Fibroblast of skin of left quadriceps (primary cell): ENCODE results near the gene C13orf46.
A peak's percentile ranks its signal among the peaks of the same experiment; 100 is the strongest.
"Not testable (repeated sequence)": the region's sequence is repeated elsewhere in the genome, so short reads cannot be mapped to it uniquely, and the experiment has no call there.

ENCODE experiments used
- DNase-seq, 2 experiments: peaks; one replicate each; pipeline ENCODE4 v3.0.0-alpha.2; 2013; ENCODE audit warnings: low read depth in 2 of 2

The C13orf46 gene

GRCh38 chr13:113923376-113924063 is 50.4 kb downstream of the C13orf46 start:
- DNase-seq = no peak

GRCh38 chr13:113922412-113923118 is 51.3 kb downstream of the C13orf46 start:
- no peak for DNase-seq

DNA sequence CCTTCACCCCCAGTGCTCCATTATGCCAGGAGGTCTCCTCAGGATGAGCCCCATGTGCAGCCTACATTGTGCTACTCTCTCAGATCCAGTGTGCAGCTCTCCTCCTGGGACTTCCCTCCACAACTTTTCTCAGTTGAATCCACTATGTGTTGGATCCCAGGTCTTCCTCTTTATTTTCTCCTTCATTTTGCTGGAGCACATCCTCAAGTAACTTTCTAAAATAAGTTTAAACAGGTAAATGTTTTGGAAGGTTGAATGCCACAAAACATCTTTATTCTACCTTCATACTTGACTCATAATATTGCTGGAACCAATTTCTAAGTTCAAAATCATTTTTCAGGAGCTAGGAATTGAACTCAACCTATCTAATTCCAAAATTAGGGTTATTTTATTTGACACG is 52.1 kb downstream of the C13orf46 start:
- no peak for DNase-seq

DNA sequence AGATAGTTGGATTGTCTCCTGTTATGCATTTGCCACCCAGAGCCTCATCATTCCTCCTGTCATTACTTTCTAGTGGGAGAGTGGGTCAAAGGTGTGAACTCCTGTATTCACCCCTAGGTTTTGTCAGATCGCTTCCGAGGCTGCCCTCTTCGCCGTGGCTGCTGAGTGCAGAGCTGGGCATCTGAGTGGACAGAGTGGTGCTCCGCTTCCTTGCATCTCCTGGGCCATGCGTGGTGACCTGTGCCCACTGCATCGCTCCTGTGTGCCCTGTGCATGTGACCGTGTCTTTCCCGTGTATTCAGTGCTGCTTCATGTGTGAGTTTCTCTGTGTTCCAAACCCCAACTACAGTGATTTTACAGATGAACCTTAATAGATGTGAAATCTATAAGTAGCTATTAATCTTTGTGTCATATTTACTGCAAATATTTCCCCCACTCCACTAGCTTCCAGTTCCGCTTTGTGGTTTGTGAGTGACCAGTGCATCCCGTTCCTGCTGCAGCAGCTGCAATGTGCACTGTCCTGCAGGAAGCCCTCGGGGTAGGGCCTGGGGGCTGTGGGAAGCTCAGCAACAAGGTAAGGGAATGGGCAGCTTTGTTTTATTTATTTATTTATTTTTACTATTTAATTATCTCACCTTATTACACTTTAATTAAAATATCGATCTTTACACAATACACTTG is 53.1 kb downstream of the C13orf46 start:
- DNase-seq = no peak

DNA sequence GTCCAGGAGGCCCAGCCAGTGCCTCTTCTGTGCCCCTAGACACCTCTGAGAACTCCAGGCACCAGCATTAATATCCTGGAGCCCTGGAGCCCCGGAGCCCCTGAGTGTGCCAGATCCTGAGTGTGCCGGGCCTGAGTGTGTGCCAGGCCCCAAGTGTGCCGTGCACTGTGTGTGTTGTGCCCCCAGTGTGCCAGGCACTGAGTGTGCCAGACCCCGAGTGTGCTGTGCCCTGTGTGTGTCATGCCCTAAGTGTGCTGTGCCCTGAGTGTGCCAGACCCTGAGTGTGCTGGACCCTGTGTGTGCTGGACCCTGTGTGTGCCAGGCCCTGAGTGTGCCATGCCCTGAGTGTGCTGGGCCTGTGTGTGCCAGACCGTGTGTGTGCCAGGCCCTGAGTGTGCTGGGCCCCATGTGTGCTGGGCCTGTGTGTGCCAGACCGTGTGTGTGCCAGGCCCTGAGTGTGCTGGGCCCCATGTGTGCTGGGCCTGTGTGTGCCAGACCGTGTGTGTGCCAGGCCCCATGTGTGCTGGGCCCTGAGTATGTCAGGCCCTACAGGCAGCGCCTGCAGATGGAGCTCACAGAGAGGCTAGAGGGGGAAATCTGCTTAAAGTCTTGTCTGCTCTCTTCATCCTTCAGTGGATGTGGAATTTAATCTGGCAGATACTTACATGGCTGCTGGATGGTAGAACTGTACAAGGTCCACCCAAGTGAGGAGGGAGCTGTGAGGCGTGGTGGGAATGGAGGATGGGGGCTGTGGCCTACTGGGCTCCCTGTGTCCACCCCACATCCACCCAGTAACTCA is 53.9 kb downstream of the C13orf46 start:
- DNase-seq = no peak

DNA sequence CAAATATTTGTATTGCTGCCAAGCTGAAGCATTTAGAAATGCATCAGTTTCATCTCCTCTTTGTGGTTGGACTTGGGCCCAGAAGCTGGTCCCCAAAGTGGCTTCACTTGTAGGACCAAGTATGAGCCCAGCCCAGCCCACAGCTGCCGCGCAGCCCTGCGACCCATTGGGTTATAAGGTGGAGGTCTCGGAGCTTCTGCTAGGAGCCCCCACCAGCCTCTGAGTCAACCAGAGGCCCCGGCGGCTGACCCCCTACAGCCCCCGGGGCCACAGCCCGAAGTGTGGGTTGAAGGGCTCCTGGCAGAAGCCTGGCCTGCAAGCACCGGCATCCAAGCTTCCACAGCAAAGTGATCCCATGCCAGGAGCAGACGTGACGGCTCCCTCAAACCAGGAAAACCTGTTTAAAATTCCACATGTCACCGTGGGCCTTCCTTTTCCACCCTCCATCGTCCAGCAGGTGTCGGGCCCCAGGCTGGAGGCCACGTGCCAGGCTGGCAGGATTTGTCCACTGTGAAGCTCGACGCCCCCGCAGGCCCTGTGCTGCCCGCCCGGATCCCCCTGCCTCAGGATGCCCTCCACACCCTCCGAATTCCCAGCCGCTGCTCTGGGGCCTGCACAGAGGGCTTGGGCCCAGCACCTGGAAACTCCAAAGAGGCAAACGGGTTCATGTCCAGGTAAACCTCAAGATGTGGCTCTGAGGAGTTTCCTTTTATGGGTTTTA is 54.7 kb downstream of the C13orf46 start:
- DNase-seq = no peak

DNA sequence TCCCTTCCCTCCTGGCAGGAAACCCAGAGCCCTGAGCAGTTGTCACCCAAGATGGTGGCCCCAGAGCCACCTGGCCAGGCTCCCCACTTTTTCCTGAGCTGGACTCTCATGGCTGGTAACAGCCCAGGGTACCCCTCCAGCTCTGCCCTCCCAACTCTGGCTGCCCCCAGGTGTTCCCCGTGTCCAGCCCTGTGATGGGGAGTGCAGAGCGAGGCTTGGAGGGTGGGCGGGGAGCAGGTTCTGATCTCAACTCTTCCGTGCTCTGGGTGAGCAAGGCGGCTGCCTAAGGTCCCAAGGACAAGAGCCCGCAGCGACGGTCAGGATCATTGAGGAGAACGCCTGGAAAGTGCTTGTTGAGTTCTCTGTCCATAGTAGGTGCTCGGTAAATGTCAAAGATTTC is 55.3 kb downstream of the C13orf46 start:
- DNase-seq = no peak

DNA sequence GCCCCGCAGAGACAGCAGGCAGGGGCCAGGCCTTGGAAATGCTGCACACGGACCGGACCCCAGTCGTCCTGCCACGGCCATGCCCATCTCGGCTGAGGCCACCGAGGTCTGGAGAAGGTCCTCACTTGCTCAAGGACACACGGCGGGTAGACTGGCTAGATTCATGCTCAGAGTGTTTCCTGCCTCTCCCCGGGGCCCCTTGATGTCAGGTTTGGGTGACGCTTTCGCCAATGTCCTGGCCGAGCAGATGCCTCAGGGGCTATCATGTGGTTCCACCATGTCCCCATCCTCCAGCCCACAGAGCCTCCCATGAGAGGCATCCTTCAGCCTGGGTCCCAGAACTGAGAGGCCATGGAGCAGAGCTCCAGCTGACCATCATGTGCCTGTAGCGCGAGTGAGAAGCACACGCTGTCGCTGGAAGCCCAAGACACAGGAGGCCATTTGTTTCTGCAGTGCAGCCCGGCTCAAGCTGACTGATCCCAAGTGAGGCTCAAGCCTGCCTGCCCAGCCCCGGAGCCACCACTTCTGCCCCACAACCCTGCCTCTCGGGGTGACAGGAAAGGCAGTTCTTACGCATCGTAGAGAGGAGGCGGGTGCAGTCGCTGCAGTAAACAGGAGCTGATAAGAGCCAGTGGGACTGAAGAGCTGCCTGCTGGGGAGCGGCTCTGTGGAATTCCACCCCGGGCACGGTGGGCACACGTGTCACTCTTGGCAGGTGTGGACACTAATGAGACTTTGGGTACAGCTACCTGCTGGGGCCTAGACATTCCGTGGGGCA is 56.1 kb downstream of the C13orf46 start:
- DNase-seq = no peak

DNA sequence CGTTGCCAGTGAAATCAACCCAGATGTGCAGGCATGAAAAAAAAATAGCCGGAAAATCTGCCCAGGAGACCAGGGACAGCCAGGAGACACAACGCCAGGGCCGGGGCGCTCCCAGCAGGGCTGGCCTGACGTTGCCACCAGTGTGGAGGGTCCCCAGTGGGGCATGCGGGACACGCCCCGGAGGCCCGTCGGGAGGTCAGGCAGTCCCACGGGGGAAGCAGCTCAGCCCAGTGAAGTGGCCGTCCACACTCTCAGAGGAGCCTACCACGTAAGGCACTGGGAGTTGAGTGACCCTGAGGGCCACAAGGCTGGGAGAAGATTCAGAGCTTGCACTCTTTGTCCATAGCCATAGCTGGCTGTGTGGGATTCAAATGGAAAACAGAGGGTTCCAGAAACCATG is 56.8 kb downstream of the C13orf46 start:
- no peak for DNase-seq

- no peak for DNase-seq
These were observed 57.5 kb downstream of the C13orf46 start for GRCh38 chr13:113916330-113916815.

DNA sequence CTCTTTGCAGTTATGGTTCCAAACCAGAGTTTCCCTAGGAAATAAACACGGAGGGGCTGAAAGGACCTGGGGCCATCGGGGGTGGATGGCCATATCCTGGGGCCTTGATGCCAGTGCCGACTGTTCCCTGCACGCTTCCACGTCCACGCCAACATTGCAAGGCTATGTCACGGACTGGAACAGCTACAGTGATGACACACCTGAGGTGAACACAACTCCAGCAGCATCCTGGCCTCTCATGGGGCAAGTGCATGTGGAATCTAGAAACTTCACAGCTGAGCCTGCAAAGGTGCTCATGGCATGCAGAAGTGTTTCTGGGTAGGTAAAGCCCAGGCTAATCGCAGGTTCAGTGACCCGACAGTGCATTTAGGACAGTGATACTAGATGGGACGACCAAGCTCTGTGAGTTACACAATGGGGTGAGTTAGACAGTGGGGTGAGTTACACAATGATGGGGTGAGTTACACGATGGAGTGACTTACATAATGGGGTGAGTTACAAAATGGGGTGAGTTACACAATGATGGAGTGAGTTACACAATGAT is 58.0 kb downstream of the C13orf46 start:
- no peak for DNase-seq

- DNase-seq = no peak
These were observed 58.7 kb downstream of the C13orf46 start for GRCh38 chr13:113915012-113915763.

DNA sequence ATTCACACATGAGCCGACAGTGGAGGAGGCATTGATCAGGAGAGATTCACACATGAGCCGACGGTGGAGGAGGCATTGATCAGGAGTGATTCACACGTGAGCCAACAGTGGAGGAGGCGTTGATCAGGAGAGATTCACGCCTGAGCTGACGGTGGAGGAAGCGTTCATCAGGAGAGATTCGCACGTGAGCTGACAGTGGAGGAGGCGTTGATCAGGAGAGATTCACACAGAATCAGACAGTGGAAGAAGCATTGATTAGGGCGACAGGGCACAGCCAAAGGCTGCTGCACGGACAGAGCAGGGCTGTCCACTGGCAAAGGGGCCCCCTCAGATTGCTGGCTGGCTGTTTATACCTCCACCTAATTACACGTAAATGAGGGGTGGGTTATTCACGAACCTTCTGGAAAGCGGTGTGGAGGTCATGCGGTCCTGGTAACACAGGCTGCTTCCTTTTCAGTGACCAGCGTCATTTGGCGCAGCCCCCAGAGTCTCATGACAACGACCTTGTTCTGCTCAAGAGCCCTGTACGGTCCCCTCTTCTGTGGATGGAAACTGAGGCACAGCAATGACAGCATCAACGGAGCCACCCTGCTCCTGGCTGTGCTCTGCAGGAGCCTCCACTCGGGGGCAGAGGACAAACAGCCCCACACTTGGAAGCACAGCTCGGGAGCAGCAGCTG is 59.4 kb downstream of the C13orf46 start:
- DNase-seq = no peak

- not testable (repeated sequence) for DNase-seq
These were observed 60.0 kb downstream of the C13orf46 start for GRCh38 chr13:113913838-113914237.

DNA sequence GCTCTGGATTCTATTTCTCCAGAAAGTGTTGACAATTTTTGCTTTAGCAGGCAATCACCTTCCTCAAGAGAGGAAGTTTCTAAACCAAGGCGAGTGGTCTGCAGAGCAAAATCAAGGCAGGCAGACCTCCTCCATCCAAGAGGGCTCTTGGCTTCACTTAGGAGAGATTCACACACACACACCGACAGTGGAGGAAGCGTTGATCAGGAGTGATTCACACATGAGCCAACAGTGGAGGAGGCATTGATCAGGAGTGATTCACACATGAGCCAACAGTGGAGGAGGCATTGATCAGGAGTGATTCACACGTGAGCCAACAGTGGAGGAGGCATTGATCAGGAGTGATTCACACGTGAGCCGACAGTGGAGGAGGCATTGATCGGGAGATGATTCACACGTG is 60.5 kb downstream of the C13orf46 start:
- not testable (repeated sequence) for DNase-seq

DNA sequence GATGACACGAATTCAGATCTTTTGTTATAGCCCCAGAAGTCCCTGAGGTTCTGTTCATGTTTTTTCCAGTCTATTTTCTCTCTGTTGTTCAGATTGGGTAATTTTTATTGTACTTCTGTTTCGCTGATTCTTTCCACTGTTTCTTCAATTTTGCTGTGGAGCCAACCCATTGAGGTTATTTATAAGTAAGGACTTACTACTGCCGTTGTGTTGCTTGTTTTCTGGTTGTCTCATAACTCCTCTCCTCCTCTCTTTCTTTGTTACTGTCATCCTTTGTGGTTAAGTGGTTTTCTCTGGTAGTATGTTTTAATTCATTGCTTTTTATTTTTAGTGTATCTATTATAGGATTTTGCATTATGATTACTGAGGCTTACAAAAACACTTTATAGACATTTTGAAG is 61.3 kb downstream of the C13orf46 start:
- no peak for DNase-seq

- DNase-seq = peak; percentile 67 to 74
These were observed 66.0 kb downstream of the C13orf46 start for GRCh38 chr13:113907635-113908617.

- DNase-seq = no peak
These were observed 67.3 kb downstream of the C13orf46 start for GRCh38 chr13:113906571-113906970.
